ENCODE data around the gene THADA.

DNA sequence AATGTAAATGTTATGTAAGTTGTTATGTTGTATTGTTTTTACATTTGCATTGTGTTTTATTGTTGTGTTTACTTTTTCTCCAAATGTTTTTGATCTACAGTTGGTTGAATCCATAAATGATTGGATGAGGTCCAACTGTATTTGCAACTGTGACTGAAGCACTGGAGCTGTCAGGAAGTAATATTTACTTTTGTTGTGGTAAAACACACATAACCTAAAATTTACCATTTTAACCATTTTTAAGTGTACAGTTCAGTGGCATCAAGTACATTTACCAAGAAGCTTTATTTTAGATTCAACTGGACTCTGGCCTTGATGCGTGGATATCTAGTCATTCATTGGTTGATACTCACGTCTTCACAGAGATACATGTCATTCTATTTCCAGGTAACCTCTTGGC lies 181.8 kb downstream of the THADA start:
- no peak for TF ChIP-seq EZH2phosphoT487 (IDR thresholded peaks at IDR 0.05; ENCODE audit: borderline replicate concordance, low read depth, low read length)
- no peak for TF ChIP-seq CTCF (conservative IDR thresholded peaks at IDR 0.05; ENCODE audit: low read length)

All from OCI-LY7 (cell line).